Measurements from ENCODE around the gene PCDHGA8. TPM values are rescaled to one million over a fixed set of nuclear protein-coding genes. Genes with fewer than 3 reads are reported as not detected.
A peak's percentile ranks its signal among the peaks of the same experiment; 100 is the strongest.
"Not testable (repeated sequence)": the region's sequence is repeated elsewhere in the genome, so short reads cannot be mapped to it uniquely, and the experiment has no call there.

PCDHGA8 gene
- total RNA-seq, 1 donor from 2014 or later: 1.0 TPM

- peak within 1 kb of the TSS; percentile 43 for H3K4me3 ChIP-seq (ENCODE audit: low read depth, low read length)
- DNase-seq (ENCODE audit: low read depth): not testable (repeated sequence)
- TF ChIP-seq CTCF (conservative IDR thresholded peaks at IDR 0.05; ENCODE audit: low read depth, low read length): peak; percentile 54
Measured at GRCh38 chr5:141387557-141388311, 4.7 kb upstream of the PCDHGA8 start, which contains the start of gene PCDHGB4. TSS of gene PCDHGB4 (plus strand) at chr5:141387698. CDS start at chr5:141387885, 187 bp downstream.

DNA sequence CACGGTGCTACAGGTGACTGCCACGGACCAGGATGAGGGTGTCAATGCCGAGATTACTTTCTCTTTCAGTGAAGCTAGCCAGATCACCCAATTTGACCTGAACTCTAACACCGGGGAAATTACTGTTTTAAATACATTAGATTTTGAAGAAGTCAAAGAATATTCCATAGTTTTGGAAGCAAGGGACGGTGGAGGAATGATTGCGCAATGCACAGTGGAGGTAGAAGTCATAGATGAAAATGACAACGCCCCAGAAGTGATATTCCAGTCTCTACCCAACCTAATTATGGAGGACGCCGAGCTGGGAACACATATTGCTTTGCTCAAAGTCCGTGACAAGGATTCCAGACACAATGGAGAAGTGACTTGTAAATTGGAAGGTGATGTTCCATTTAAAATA is 3.8 kb upstream of the PCDHGA8 start:
- DNase-seq (ENCODE audit: low read depth): no peak
- no peak overlapping the region for H3K4me3 ChIP-seq (ENCODE audit: low read depth, low read length)
- no peak for TF ChIP-seq CTCF (conservative IDR thresholded peaks at IDR 0.05; ENCODE audit: low read depth, low read length)

DNA sequence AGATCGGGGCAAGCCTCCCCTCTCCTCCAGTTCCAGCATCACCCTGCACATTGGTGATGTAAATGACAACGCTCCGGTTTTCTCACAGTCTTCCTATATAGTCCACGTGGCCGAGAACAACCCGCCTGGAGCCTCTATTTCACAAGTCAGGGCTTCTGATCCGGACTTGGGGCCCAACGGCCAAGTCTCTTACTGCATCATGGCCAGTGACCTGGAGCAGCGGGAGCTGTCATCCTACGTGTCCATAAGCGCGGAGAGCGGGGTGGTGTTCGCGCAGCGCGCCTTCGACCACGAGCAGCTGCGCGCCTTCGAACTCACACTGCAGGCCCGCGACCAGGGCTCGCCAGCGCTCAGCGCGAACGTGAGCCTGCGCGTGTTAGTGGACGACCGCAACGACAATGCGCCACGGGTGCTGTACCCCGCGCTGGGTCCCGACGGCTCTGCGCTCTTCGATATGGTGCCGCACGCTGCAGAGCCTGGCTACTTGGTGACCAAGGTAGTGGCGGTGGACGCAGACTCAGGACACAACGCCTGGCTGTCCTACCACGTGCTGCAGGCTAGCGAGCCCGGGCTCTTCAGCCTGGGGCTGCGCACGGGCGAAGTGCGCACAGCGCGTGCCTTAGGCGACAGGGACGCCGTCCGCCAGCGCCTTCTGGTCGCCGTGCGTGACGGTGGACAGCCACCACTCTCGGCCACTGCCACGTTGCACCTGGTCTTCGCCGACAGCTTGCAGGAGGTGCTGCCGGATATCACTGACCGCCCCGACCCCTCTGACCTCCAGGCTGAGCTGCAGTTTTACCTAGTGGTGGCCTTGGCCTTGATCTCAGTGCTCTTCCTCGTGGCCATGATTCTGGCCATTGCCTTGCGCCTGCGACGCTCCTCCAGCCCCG is 3.0 kb upstream of the PCDHGA8 start:
- DNase-seq (ENCODE audit: low read depth): no peak
- no peak for TF ChIP-seq CTCF (conservative IDR thresholded peaks at IDR 0.05; ENCODE audit: low read depth, low read length)
- H3K4me3 ChIP-seq (ENCODE audit: low read depth, low read length): no peak overlapping the region

GRCh38 chr5:141393267-141393666 is 834 bp downstream of the PCDHGA8 start:
- DNase-seq (ENCODE audit: low read depth): no peak
- no peak overlapping the region for H3K4me3 ChIP-seq (ENCODE audit: low read depth, low read length)
- no peak for TF ChIP-seq CTCF (conservative IDR thresholded peaks at IDR 0.05; ENCODE audit: low read depth, low read length)

DNA sequence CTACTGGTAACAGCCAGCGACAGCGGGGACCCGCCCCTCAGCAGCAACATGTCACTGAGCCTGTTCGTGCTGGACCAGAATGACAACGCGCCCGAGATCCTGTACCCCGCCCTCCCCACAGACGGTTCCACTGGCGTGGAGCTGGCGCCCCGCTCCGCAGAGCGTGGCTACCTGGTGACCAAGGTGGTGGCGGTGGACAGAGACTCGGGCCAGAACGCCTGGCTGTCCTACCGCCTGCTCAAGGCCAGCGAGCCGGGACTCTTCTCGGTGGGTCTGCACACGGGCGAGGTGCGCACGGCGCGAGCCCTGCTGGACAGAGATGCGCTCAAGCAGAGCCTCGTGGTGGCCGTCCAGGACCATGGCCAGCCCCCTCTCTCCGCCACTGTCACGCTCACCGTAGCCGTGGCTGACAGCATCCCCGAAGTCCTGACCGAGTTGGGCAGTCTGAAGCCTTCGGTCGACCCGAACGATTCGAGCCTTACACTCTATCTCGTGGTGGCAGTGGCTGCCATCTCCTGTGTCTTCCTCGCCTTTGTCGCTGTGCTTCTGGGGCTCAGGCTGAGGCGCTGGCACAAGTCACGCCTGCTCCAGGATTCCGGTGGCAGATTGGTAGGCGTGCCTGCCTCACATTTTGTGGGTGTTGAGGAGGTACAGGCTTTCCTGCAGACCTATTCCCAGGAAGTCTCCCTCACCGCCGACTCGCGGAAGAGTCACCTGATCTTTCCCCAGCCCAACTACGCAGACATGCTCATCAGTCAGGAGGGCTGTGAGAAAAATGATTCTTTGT is 2.2 kb downstream of the PCDHGA8 start:
- not testable (repeated sequence) for H3K4me3 ChIP-seq (ENCODE audit: low read depth, low read length); DNase-seq (ENCODE audit: low read depth)

DNA sequence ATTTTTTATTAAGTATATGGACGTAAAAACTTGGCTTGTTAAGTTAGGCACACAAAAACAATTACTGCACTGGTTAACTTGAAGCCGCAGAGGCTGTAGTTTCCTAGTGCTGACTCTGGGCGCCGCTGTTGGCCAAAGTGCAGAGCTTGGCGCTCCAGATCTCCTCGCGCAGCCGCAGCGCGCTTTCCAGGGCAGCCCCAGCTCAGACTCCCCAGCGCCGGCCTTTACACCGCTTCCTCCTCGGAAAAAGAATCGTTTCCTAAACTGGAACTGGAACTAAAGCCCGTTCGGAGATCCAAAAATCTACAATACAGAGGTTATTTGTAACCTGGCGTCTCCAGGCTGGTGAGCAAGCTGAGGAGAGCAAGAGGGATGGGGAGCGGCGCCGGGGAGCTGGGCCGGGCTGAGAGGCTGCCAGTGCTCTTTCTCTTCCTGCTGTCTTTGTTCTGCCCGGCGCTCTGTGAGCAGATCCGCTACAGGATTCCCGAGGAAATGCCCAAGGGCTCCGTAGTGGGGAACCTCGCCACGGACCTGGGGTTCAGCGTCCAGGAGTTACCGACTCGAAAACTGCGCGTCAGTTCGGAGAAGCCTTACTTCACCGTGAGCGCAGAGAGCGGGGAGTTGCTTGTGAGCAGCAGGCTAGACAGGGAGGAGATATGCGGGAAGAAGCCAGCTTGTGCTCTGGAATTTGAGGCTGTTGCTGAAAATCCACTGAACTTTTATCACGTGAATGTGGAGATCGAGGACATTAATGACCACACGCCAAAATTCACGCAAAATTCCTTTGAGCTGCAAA is 5.5 kb downstream of the PCDHGA8 start, which contains the start of gene PCDHGB5:
TSS of gene PCDHGB5 (plus strand) at position 192 of the 796 bp plus-strand sequence. CDS start at position 373, 181 bp downstream.
- DNase-seq (ENCODE audit: low read depth): not testable (repeated sequence)
- peak within 1 kb of the TSS; percentile 52 for H3K4me3 ChIP-seq (ENCODE audit: low read depth, low read length)
- TF ChIP-seq CTCF (conservative IDR thresholded peaks at IDR 0.05; ENCODE audit: low read depth, low read length): peak; percentile 65
